A549 (cell line): Measurements from ENCODE around the gene HDAC5.

Experiments
- CHD4 ChIP-seq: fragments of 200-600 bp; sonication (generic); IDR thresholded peaks from 2 replicates; pipeline ENCODE4 v1.6.1; 2016; ENCODE audit warnings: antibody characterized with exemption, mild to moderate bottlenecking, borderline replicate concordance
- MYC ChIP-seq: IDR thresholded peaks from 2 replicates; pipeline ENCODE4 v1.6.1; 2012; ENCODE audit warnings: mild to moderate bottlenecking, inconsistent platforms, low read length, improper control_type of control experiment, borderline replicate concordance
- POLR2A ChIP-seq: IDR thresholded peaks from 2 replicates; pipeline ENCODE4 v1.6.1; 2012; ENCODE audit warnings: mild to moderate bottlenecking, low read length
- SREBF2 ChIP-seq: fragments of 450-650 bp; IDR thresholded peaks from 2 replicates; pipeline ENCODE4 v1.6.1; 2014; ENCODE audit warnings: mild to moderate bottlenecking, moderate library complexity
- TF ChIP-seq, protein P1 (sequence below): fragments of >200 bp; sonication (Bioruptor Twin); formaldehyde crosslinking; IDR thresholded peaks from 3 replicates; pipeline ENCODE4 v1.5.1; 2016

DNA sequence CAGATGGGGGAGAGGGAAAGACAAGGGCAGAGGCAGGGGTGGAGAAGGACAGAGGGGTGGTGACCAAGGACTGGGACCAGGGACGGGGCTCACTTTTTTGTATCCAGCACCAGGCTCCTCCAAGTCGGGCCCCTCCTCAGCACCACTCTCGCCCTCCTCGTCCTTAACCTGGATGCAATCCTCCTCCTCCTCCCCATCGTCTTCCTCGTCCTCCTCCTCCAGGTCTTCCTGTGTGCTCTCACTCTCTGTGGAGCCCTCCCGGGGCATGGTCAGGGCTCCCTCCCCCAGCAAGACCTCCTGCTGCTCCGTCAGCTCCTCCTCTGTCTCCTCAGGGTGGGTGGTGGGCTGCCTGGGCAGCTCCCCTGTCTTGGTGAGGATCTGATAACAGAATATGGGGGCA, 36.1 kb downstream of the HDAC5 start:
- TF ChIP-seq SREBF2 (no peak; the same call in 1 of the 2 replicates), MYC (no peak), CHD4 (no peak), POLR2A (no peak)
- TF ChIP-seq, protein P1, sequence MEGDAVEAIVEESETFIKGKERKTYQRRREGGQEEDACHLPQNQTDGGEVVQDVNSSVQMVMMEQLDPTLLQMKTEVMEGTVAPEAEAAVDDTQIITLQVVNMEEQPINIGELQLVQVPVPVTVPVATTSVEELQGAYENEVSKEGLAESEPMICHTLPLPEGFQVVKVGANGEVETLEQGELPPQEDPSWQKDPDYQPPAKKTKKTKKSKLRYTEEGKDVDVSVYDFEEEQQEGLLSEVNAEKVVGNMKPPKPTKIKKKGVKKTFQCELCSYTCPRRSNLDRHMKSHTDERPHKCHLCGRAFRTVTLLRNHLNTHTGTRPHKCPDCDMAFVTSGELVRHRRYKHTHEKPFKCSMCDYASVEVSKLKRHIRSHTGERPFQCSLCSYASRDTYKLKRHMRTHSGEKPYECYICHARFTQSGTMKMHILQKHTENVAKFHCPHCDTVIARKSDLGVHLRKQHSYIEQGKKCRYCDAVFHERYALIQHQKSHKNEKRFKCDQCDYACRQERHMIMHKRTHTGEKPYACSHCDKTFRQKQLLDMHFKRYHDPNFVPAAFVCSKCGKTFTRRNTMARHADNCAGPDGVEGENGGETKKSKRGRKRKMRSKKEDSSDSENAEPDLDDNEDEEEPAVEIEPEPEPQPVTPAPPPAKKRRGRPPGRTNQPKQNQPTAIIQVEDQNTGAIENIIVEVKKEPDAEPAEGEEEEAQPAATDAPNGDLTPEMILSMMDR = no peak
